HG02973 (cell line): ENCODE data around the gene EREG.
"Not testable (repeated sequence)": the region's sequence is repeated elsewhere in the genome, so short reads cannot be mapped to it uniquely, and the experiment has no call there.

Source experiments
- ATAC-seq: cut with Tn5 transposase; IDR thresholded peaks from one replicate; pipeline ENCODE4 v1.9.1; 2021; ENCODE audit warnings: moderate library complexity; ENCODE audit not compliant: unreplicated experiment

EREG gene

GRCh38 chr4:74340421-74340820 is 24.5 kb upstream of the EREG start:
- ATAC-seq = not testable (repeated sequence)

- ATAC-seq = no peak
Measured at GRCh38 chr4:74344031-74344430, 20.9 kb upstream of the EREG start.

- no peak for ATAC-seq
Measured at GRCh38 chr4:74353858-74354257, 11.1 kb upstream of the EREG start.

- no peak for ATAC-seq
Measured at GRCh38 chr4:74357965-74358364, 7.0 kb upstream of the EREG start.

GRCh38 chr4:74361671-74362070 is 3.3 kb upstream of the EREG start:
- ATAC-seq = no peak

- no peak for ATAC-seq
Measured at GRCh38 chr4:74362347-74362746, 2.6 kb upstream of the EREG start.

- ATAC-seq = no peak
Measured at GRCh38 chr4:74364256-74364651, 691 bp upstream of the EREG start.

GRCh38 chr4:74365761-74366160 is 816 bp downstream of the EREG start:
- ATAC-seq = no peak

- no peak for ATAC-seq
Measured at GRCh38 chr4:74366367-74366911, 1.5 kb downstream of the EREG start.

GRCh38 chr4:74367656-74368290 is 2.8 kb downstream of the EREG start:
- ATAC-seq = no peak

- no peak for ATAC-seq
Measured at GRCh38 chr4:74368596-74368995, 3.7 kb downstream of the EREG start.

GRCh38 chr4:74369855-74370254 is 4.9 kb downstream of the EREG start:
- no peak for ATAC-seq

- ATAC-seq = peak; percentile 83
Measured at GRCh38 chr4:74370912-74371311, 6.0 kb downstream of the EREG start.

- no peak for ATAC-seq
Measured at GRCh38 chr4:74374128-74374527, 9.2 kb downstream of the EREG start.

GRCh38 chr4:74374561-74375327 is 9.8 kb downstream of the EREG start:
- no peak for ATAC-seq

GRCh38 chr4:74375824-74376426 is 11.0 kb downstream of the EREG start:
- no peak for ATAC-seq

- ATAC-seq = no peak
Measured at GRCh38 chr4:74376888-74377483, 12.0 kb downstream of the EREG start.

- ATAC-seq = no peak
Measured at GRCh38 chr4:74377714-74378113, 12.8 kb downstream of the EREG start.

- ATAC-seq = no peak
Measured at GRCh38 chr4:74378573-74378972, 13.6 kb downstream of the EREG start.

GRCh38 chr4:74379912-74380311 is 15.0 kb downstream of the EREG start:
- no peak for ATAC-seq

GRCh38 chr4:74385386-74385785 is 20.4 kb downstream of the EREG start:
- ATAC-seq = no peak

- no peak for ATAC-seq
Measured at GRCh38 chr4:74386159-74386558, 21.2 kb downstream of the EREG start.
